Endothelial cell of umbilical vein (primary cell): ENCODE measurements around the gene CTNND2. TPM values are rescaled to one million over a fixed set of nuclear protein-coding genes. Genes with fewer than 3 reads are reported as not detected.

Source experiments
- BruUV-seq: library from RNA; stranded (reverse); fragments of 400-500 nt; replicated peaks from 2 replicates; lab custom pipeline; 2021; lab: Mats Ljungman, UMichigan
- CTCF ChIA-PET: fragments of 300-600, 350-600 bp; sonication (Branson Sonifier 250); formaldehyde crosslinking; loops from one replicate; lab custom pipeline; 2021; ENCODE audit warnings: antibody characterized with exemption, inconsistent platforms; lab: Charles Lee
- POLR2A ChIA-PET: fragments of 300-600, 350-600 bp; sonication (Branson Sonifier 250); formaldehyde crosslinking; loops from one replicate; lab custom pipeline; 2021; ENCODE audit warnings: antibody characterized with exemption, inconsistent platforms; lab: Charles Lee
- DNase-seq: peaks from one replicate; pipeline ENCODE4 v3.0.0-alpha.2; 2011; ENCODE audit warnings: low read depth, low spot score
- FAIRE-seq: peaks from 2 replicates; lab custom pipeline; 2011; peaks lifted over from hg19 to GRCh38; lab: Jason Lieb, UNC
- H2AFZ ChIP-seq: 2 replicates; pipeline ENCODE4 v1.6.0; 2012; ENCODE audit warnings: low read depth, low read length, control low read depth, inconsistent platforms
- H3K27ac ChIP-seq: 2 replicates; pipeline ENCODE4 v1.5.1; 2011; ENCODE audit warnings: low read depth, mild to moderate bottlenecking, control low read depth, low read length, moderate library complexity; ENCODE audit not compliant: insufficient read depth
- H3K27me3 ChIP-seq, 2 experiments: 2 replicates each; pipeline versions ENCODE4 v1.6.0 to v1.6.1; 2011; ENCODE audit warnings: low read length in 2 of 2, mixed read lengths in 1 of 2; ENCODE audit not compliant: control insufficient read depth in 2 of 2, insufficient read depth in 2 of 2
- H3K36me3 ChIP-seq, 2 experiments: 2 replicates in 1 of 2; 3 replicates in 1 of 2; pipeline ENCODE4 v1.5.1; 2011; ENCODE audit warnings: low read length in 2 of 2, mild to moderate bottlenecking in 1 of 2, moderate library complexity in 1 of 2; ENCODE audit not compliant: control insufficient read depth in 2 of 2, insufficient read depth in 2 of 2; ENCODE audit errors: extremely low read depth in 1 of 2
- H3K4me1 ChIP-seq: 3 replicates; pipeline ENCODE4 v1.5.1; 2011; ENCODE audit warnings: mild to moderate bottlenecking, low read length; ENCODE audit not compliant: control insufficient read depth, insufficient read depth; ENCODE audit errors: extremely low read depth
- H3K4me2 ChIP-seq: 2 replicates; pipeline ENCODE4 v1.6.1; 2011; ENCODE audit warnings: low read length, control low read depth, mixed read lengths; ENCODE audit not compliant: insufficient read depth
- H3K4me3 ChIP-seq, 3 experiments: fragments of 200-600 bp in 1 of 3; sonication (generic), shearing (Covaris generic) in 1 of 3; replicated peaks in 1 of 3; 2 replicates each; pipeline ENCODE4 v1.5.1; 2011 to 2016; ENCODE audit warnings: control low read depth in 3 of 3, low read length in 3 of 3, mild to moderate bottlenecking in 2 of 3, inconsistent platforms in 1 of 3, low read depth in 1 of 3, moderate library complexity in 1 of 3; ENCODE audit not compliant: insufficient read depth in 1 of 3
- H3K79me2 ChIP-seq: 2 replicates; pipeline ENCODE4 v1.6.0; 2012; ENCODE audit warnings: low read length, inconsistent platforms; ENCODE audit not compliant: control insufficient read depth, insufficient read depth
- H3K9ac ChIP-seq: replicated peaks from 2 replicates; pipeline ENCODE3; 2011; ENCODE audit warnings: low read length, control low read depth; ENCODE audit not compliant: insufficient read depth; ENCODE audit errors: extremely low read depth
- H3K9me1 ChIP-seq: replicated peaks from 3 replicates; pipeline ENCODE4 v1.6.0; 2011; ENCODE audit warnings: mild to moderate bottlenecking, low read length; ENCODE audit not compliant: control insufficient read depth, insufficient read depth; ENCODE audit errors: extremely low read depth
- H3K9me3 ChIP-seq: replicated peaks from 2 replicates; pipeline ENCODE4 v1.5.1; 2012; ENCODE audit warnings: low read length, inconsistent platforms; ENCODE audit not compliant: control insufficient read depth, insufficient read depth
- H4K20me1 ChIP-seq: replicated peaks from 2 replicates; pipeline ENCODE3; 2011; ENCODE audit warnings: mild to moderate bottlenecking, low read length; ENCODE audit not compliant: control insufficient read depth, insufficient read depth; ENCODE audit errors: extremely low read depth
- EZH2 ChIP-seq: IDR thresholded peaks from 2 replicates; pipeline ENCODE4 v1.6.1; 2012; ENCODE audit warnings: borderline replicate concordance, low read depth, mild to moderate bottlenecking, moderate library complexity, low read length, inconsistent platforms; ENCODE audit not compliant: severe bottlenecking
- FOS ChIP-seq: IDR thresholded peaks from 2 replicates; pipeline ENCODE4 v1.6.1; 2011; ENCODE audit warnings: mild to moderate bottlenecking, low read length, moderate library complexity, borderline replicate concordance; ENCODE audit not compliant: insufficient read depth
- GATA2 ChIP-seq: IDR thresholded peaks from 2 replicates; pipeline ENCODE4 v1.7.0; 2011; ENCODE audit warnings: low read depth, mild to moderate bottlenecking, moderate library complexity, mixed read lengths, low read length; ENCODE audit not compliant: insufficient read length, insufficient read depth
- JUN ChIP-seq: IDR thresholded peaks from 2 replicates; pipeline ENCODE4 v1.6.1; 2011; ENCODE audit warnings: borderline replicate concordance, low read depth; ENCODE audit not compliant: insufficient read length, insufficient read depth
- MYC ChIP-seq: IDR thresholded peaks from one replicate; pipeline ENCODE4 v1.6.1; 2011; ENCODE audit warnings: mild to moderate bottlenecking, low read depth, low read length
- POLR2A ChIP-seq: IDR thresholded peaks from 2 replicates; pipeline ENCODE4 v1.6.1; 2012; ENCODE audit warnings: low read depth, mild to moderate bottlenecking, control low read depth, low read length
- POLR2AphosphoS5 ChIP-seq: IDR thresholded peaks from 2 replicates; pipeline ENCODE4 v1.6.1; 2012; ENCODE audit warnings: low read depth, mild to moderate bottlenecking, control low read depth, low read length, moderate library complexity; ENCODE audit not compliant: insufficient read depth
- dilution Hi-C: fragments of 300-500 bp; cut with MboI; formaldehyde crosslinking; loops from one replicate; pipeline ENCODE4 v1.15.0; 2019; ENCODE audit warnings: low sequenced_read_pairs; ENCODE audit not compliant: extremely low pct_ligation_motif_present
- intact Hi-C: fragments of 100-400 bp; cut with micrococcal nuclease; formaldehyde crosslinking; loops from one replicate; pipeline ENCODE4 v1.10.0; 2022
- polyA plus RNA-seq, 4 experiments: library from polyadenylated mRNA; depleted of rRNA in 3 of 4; stranded (reverse) in 3 of 4; unstranded in 1 of 4; fragments of >200 nt; gene quantifications; 2 replicates each; pipeline versions ENCODE4 v1.2.1 to v1.2.3, GENCODE V29; 2011 to 2012; ENCODE audit warnings: missing spikeins in 1 of 4
- total RNA-seq: library from RNA; stranded (reverse); gene quantifications from 2 replicates; pipeline ENCODE4 v1.2.3, GENCODE V29; 2021
- TF ChIP-seq, protein P1 (sequence below), 2 donors: IDR thresholded peaks; 1 replicate in 1 of 2; 2 replicates in 1 of 2; pipeline ENCODE4 v1.5.1; 2011; ENCODE audit warnings: low read length in 2 of 2, mild to moderate bottlenecking in 2 of 2, moderate library complexity in 2 of 2, control low read depth in 1 of 2, inconsistent platforms in 1 of 2, low read depth in 1 of 2; ENCODE audit not compliant: insufficient read depth in 1 of 2; ENCODE audit errors: extremely low read depth in 1 of 2
- TF ChIP-seq, protein P2 (sequence below): IDR thresholded peaks from 2 replicates; pipeline ENCODE4 v1.6.1; 2011; ENCODE audit not compliant: insufficient read depth, insufficient read length

Gene CTNND2
- total and polyA plus RNA-seq, 2 donors (not counting 3 experiments of a cell fraction or from before 2014, with no cell fraction given), result not detected

- Histone ChIP-seq H3K9me3 (peaks cover 10% of the 10 kb centered on the region), H3K4me2 (no peak overlapping the region), H3K9me1 (no peaks in the 10 kb centered on the region), H3K9ac (no peak overlapping the region), H3K27ac (no peak overlapping the region), H3K27me3 (no peaks in the 10 kb centered on the region), H4K20me1 (no peaks in the 10 kb centered on the region), H3K36me3 (no peaks in the 10 kb centered on the region), H3K4me1 (no peaks in the 10 kb centered on the region), H3K4me3 (no peak overlapping the region), H2AFZ (no peak overlapping the region), H3K79me2 (no peaks in the 10 kb centered on the region)
- POLR2A ChIA-PET, result no interaction called here
- dilution Hi-C loops (no loop called here), intact Hi-C loops (no loop called here)
- BruUV-seq, result no TSS peak
- TF ChIP-seq JUN (no peak), POLR2AphosphoS5 (no peak), POLR2A (no peak), GATA2 (no peak), MYC (no peak)
- TF ChIP-seq, protein P1, sequence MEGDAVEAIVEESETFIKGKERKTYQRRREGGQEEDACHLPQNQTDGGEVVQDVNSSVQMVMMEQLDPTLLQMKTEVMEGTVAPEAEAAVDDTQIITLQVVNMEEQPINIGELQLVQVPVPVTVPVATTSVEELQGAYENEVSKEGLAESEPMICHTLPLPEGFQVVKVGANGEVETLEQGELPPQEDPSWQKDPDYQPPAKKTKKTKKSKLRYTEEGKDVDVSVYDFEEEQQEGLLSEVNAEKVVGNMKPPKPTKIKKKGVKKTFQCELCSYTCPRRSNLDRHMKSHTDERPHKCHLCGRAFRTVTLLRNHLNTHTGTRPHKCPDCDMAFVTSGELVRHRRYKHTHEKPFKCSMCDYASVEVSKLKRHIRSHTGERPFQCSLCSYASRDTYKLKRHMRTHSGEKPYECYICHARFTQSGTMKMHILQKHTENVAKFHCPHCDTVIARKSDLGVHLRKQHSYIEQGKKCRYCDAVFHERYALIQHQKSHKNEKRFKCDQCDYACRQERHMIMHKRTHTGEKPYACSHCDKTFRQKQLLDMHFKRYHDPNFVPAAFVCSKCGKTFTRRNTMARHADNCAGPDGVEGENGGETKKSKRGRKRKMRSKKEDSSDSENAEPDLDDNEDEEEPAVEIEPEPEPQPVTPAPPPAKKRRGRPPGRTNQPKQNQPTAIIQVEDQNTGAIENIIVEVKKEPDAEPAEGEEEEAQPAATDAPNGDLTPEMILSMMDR (IDR thresholded peaks at IDR 0.05; ENCODE audit: extremely low read depth in 1 of 2, insufficient read depth in 1 of 2, low read depth in 1 of 2, low read length in 2 of 2), result no peak
- TF ChIP-seq, protein P2, sequence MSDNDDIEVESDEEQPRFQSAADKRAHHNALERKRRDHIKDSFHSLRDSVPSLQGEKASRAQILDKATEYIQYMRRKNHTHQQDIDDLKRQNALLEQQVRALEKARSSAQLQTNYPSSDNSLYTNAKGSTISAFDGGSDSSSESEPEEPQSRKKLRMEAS, result no peak
- FAIRE-seq (no peak), DNase-seq (no peak)
- CTCF ChIA-PET, result no interaction called here
These were observed 46.9 kb downstream of the CTNND2 start for GRCh38 chr5:11857391-11857790.

DNA sequence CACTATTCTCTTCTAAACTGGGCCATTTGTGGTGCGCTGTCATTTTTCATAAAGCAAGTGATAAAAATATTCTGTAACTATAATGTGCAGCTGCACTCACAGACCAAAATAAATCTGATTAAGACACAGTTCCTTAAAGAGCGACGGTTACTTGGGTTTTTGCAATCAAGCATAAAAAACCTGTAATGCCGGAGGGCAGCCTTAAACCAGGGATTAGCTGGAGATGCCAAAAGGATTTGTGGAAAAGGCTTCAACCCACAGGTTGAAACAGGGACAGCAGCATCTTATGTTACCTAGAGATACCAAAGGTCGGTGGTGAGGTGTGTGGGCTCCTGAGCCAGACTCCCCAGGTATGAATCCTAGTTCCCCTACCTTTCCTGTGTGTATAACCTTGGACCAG lies 49.3 kb downstream of the CTNND2 start:
- no peaks in the 10 kb centered on the region for H3K4me1 ChIP-seq
- no peaks in the 10 kb centered on the region for H3K36me3 ChIP-seq
- no peak for FAIRE-seq
- no TSS peak for BruUV-seq
- no peak for DNase-seq
- dilution Hi-C loops, result no loop called here
- no peak overlapping the region for H3K4me3 ChIP-seq
- no peaks in the 10 kb centered on the region for H4K20me1 ChIP-seq
- intact Hi-C loops, result no loop called here
- no peak overlapping the region for H3K27ac ChIP-seq
- no peaks in the 10 kb centered on the region for H3K9me1 ChIP-seq
- H3K79me2 ChIP-seq, result no peaks in the 10 kb centered on the region
- H3K9me3 ChIP-seq, result peaks cover 12% of the 10 kb centered on the region
- H3K4me2 ChIP-seq, result no peak overlapping the region
- no peak overlapping the region for H3K9ac ChIP-seq
- no peak for TF ChIP-seq MYC
- TF ChIP-seq, protein P2, result no peak
- TF ChIP-seq FOS, result no peak
- no peak for TF ChIP-seq EZH2
- TF ChIP-seq POLR2AphosphoS5, result no peak
- no peak for TF ChIP-seq JUN
- no peak for TF ChIP-seq POLR2A
- no peak for TF ChIP-seq GATA2
- TF ChIP-seq, protein P1 (IDR thresholded peaks at IDR 0.05; ENCODE audit: extremely low read depth in 1 of 2, insufficient read depth in 1 of 2, low read depth in 1 of 2, low read length in 2 of 2), result no peak
- H3K27me3 ChIP-seq, result no peaks in the 10 kb centered on the region
- ChIA-PET POLR2A (no interaction called here), CTCF (no interaction called here)
- no peak overlapping the region for H2AFZ ChIP-seq
